ENCODE measurements around the gene SH2D4B.

SH2D4B gene

DNA sequence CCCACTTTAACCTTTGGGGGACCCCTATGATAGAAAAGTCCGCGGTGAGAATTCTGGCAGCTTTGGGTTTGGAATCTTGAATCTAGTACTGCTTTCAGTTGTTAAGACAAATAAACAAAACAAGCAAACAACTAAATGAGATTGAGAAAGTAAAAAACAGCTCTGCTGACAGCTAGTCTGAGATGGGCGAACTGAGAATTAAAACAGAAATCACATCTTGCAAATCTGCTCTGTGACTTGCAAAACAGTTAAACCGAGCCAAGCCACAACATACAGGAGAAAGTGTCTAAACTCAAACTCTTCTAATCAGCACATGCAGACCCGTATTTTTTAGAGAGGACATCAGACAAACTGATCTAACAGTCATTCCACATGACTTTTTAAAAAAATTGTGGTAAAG, 110.4 kb downstream of the SH2D4B start:
- no peak for DNase-seq

DNA sequence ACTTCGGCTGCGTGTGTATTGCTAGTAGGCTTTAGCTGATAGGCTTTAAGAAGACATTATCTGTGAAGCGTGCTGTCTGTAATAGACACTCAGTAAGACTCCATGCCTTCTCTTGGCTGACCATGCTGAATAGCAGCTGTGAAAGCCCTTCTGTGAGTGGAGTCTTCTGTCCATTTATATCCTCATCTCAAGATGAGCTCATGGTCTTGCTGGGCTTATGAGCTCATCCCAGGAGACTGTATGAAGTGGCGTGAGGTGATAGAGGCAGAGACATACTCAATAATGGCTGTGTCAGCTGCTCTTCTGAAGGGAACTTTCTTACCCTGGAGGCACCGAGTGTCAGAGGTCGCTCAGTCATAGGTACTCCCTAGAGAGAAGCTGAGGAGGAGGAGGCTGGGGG, 111.5 kb downstream of the SH2D4B start:
- DNase-seq, result no peak

GRCh38 chr10:80655898-80656297, 118.2 kb downstream of the SH2D4B start:
- DNase-seq, result no peak

- DNase-seq, result no peak
Measured at GRCh38 chr10:80658068-80658467, 120.4 kb downstream of the SH2D4B start.

DNA sequence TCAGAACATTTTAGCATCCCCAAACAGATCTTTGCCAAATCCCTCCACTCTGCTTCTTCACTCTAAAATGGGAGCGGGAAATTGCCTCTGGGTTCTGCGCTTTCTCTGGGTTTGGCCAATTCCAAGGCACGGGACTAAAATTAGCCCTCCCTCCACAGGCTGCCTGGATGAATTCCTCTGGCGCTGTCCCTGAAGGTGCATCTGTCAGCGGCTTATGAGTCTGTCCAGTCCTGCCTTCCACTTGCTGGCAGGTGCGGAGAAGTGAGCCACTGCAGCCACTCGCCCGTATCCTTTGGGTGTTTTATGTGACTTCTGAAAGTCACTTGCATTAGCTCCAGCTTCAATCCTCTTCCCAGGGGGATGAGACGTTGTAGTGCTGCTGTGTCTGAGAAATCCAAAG, 121.6 kb downstream of the SH2D4B start:
- DNase-seq, result no peak

GRCh38 chr10:80660266-80660665, 122.6 kb downstream of the SH2D4B start:
- DNase-seq, result no peak

DNA sequence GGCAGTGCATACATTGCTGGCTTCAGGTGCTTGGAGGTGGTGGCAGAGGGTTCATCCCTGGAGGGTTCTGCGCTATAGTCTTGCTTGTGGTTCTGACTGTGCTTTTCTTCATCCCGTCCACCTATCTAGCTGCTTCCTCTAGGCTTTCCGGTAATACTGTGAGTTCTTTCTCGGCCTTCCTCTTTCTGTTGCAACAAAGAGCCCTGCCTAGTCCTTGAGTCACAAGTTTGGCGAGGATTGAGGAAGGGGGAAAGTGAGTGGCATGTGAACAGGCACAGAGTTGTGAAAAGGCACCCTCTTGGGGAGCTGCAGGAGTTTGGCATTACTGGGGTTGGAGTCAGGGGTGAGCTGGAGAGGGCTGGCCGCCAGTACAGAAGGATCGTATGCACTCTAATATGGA, 123.0 kb downstream of the SH2D4B start:
- DNase-seq, result no peak

- DNase-seq, result no peak
Measured at GRCh38 chr10:80661526-80661925, 123.8 kb downstream of the SH2D4B start.

- DNase-seq, result peak; percentile 56
Measured at GRCh38 chr10:80662429-80663261, 124.9 kb downstream of the SH2D4B start.

DNA sequence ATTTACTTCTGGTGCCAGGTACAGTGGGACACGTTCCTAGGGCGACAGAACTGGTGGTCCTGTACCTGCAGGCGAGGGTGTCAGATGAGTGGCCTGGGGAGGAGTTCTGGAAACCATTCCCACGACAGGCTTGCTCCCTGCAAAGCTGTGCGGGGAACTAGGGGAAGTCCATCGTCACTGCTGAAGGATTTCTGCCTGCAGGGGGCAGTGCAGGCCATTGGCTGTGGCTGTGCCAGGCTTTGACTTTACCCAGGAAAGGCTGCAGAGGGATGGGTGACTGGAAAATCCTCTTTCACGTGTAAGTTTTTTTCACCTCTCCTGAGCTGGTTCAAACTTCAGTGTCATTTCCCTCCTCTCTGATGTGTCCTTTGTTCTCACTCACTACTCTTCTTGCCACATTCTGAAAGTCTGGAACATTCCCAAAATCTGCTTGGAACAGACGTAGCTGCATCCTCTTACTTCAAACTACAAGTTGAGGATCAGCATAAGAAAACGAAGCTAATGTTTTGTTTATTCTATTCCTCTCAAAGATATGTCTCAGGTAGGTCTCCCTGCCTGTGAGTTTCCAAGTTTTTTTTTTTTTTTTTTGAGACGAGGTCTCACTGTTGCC, 126.5 kb downstream of the SH2D4B start:
- peak; percentile 23 for DNase-seq

- DNase-seq, result no peak
Measured at GRCh38 chr10:80669485-80669884, 131.8 kb downstream of the SH2D4B start.

- no peak for DNase-seq
Measured at GRCh38 chr10:80670774-80671173, 133.1 kb downstream of the SH2D4B start.

DNA sequence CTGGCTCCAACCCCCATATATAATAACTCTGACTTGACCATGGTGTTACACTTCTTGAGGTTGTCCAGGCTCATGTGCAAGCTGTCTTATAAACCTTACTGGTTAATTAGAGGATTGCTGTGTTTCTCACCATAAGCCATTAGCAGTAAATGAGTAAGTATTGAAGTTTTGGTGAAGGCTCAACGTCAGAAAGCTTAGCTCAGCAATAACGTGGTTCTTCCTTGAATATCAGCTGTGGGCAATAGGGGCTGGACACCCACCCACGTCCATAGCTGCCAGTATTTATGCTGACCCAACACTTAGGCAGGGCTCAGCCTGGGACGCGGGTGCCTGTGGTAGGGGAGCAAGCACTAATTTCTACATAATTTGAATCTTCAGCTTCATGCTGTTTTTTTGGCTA, 134.1 kb downstream of the SH2D4B start:
- DNase-seq, result no peak

- no peak for DNase-seq
Measured at GRCh38 chr10:80672613-80673012, 134.9 kb downstream of the SH2D4B start.

DNA sequence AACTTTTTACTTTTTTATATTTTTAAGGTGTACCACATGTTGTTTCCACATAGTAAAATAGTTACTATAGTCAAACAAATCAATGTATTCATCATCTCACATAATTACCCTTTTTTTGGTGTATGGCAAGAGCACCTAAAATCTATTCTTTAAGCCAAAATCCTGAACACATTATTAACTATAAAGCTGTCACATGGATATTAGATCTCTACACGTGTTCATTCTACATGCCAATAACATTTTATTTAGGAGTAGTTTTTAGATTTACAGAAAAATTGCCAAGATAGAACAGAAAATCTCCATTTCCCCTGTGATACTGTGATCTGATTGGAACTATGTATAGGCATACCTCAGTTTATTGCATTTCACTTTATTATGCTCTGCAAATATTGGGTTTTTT, 137.1 kb downstream of the SH2D4B start:
- DNase-seq, result no peak

- DNase-seq, result no peak
Measured at GRCh38 chr10:80681142-80681541, 143.4 kb downstream of the SH2D4B start.

DNA sequence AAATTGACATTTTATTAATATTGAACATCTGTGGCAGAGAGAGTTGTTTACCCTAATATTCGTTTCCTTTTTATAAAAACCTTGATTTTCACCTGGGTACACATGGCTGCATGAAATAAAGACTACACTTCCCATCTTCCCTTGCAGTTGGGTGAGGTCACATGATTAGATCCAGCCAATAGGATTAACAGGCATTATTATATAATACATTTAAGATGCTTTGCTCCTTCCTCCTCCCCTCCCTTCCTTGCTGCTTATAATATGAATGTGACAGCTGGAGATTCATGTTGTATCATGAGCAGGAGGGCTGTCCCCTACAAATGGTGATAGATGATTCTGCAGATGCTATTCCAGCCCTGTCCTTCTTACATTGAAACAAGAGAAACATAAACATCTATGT, 146.6 kb downstream of the SH2D4B start:
- no peak for DNase-seq

DNA sequence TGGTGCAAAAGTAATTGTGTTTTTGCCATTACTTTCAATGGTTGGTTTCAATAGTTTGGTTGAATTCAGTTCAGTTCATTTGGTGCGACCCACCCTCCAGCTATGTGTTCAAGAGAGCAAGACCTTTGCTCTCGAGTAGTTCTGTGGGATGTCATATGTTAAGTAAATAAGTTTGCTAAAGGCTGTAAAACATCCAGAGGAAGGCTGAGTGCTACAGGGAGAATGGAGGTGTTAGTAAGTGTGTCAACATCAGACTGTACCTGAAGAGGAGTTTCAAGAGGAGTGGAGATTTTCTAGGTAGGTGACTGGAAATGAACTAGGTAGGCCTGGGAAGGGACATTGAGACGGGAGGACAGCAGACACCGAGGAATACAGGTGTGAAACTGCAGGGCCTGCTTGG, 147.7 kb downstream of the SH2D4B start:
- no peak for DNase-seq

- no peak for DNase-seq
Measured at GRCh38 chr10:80686734-80687475, 149.2 kb downstream of the SH2D4B start.

DNA sequence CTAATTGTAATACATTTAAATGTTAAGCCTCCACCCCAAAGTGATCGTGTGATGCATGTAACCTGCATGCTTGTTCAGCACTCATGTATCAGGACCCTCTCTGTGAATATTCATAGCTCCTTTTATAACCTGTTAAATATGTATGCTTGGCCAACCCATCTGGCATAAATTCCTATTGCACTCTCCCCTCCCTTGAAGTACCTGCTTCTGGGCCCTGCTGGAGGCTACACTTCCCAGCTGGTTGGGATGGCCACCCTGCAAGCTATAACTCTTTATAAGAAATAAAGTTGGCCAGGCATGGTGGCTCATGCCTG, 149.7 kb downstream of the SH2D4B start:
- no peak for DNase-seq

GRCh38 chr10:80690434-80690833, 152.7 kb downstream of the SH2D4B start:
- DNase-seq, result no peak

DNA sequence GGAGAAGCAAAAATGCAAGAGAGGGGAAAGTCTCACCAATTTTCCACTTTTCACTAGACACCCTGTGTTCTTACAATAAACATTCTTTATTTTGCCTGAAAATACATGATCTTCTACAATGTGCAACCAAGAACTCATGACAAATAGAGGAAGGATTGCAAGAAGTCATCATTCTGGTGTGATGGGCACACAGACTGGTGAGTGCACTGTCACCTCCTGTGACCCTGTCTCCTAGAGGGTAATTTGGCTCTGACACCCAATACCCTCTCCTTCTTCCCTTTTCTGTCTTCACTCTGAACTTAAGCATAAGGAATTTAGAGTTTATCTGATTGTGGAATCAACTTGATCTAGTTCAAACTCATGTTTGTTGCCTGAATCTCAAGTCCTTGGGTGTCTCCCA, 153.7 kb downstream of the SH2D4B start:
- DNase-seq, result no peak

- no peak for DNase-seq
Measured at GRCh38 chr10:80693565-80693964, 155.9 kb downstream of the SH2D4B start.

DNA sequence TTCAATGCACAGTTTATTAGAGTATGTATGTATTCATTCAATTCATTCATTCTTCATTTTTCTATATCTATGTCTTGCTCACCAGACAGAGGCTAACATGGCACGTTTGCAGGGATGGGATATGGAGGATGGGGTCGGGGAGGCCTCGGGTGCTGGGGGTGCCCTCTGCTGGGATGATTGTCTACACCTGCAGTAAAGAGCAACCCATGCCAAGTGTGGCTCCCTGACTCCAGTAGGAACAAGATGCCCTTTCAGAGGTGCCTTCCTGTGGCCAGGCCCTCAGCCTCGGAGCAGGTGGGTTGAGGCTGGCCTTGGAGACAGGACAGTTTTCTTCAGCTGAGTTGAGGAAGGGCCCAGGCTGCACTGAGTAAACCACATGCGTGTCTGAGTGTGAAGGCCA, 157.2 kb downstream of the SH2D4B start:
- no peak for DNase-seq
